Measurements from ENCODE around the gene DUSP6. TPM values are rescaled to one million over a fixed set of nuclear protein-coding genes. Genes with fewer than 3 reads are reported as not detected.
"Not testable (repeated sequence)": the region's sequence is repeated elsewhere in the genome, so short reads cannot be mapped to it uniquely, and the experiment has no call there.

Gene DUSP6
- total RNA-seq, 1 experiment from 2014 or later = 20.3 TPM

DNA sequence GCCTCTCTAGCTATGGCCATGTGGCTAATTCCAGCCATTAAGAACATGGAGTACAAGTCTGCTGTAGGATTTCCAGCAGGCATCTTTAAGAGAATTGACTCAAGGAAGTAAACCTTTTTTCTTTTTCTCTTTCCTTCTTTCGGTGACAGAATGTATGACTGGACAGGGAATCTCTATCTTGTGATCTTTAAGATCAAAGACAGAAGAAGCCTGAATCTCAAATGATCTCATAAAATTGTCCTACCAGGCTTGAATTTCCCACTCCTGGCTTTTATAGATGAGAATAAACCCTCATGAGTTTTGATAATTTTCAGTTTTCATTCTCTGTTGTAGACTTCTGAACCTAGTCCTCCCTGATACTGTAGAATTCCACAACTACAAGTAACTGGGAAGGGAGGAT lies 11.4 kb downstream of the DUSP6 start:
- POLR2A ChIA-PET = no interaction called here
- H3K36me3 ChIP-seq (ENCODE audit: control insufficient read depth, insufficient read depth, low read length) = no peaks in the 10 kb centered on the region
- BruUV-seq (replicated peaks) = no TSS peak
- CTCF ChIA-PET = no interaction called here
- H3K4me1 ChIP-seq (ENCODE audit: control insufficient read depth, insufficient read depth, low read length) = no peaks in the 10 kb centered on the region
- H3K27me3 ChIP-seq (ENCODE audit: control insufficient read depth, insufficient read depth, low read length) = no peaks in the 10 kb centered on the region
- intact Hi-C loops (cut with micrococcal nuclease; ENCODE audit: unreplicated experiment) (no loop called here), in situ Hi-C loops (cut with HindIII; ENCODE audit: low pct_unique_long_range_greater_than_20kb, low sequenced_read_pairs) (no loop called here)
- no peak overlapping the region for H3K27ac ChIP-seq (ENCODE audit: low read length)
- no peak overlapping the region for H3K4me3 ChIP-seq (ENCODE audit: low read depth in 2 of 2, low read length in 2 of 2)
- H3K9me3 ChIP-seq (ENCODE audit: control insufficient read depth, insufficient read depth, low read depth, low read length) = no peaks in the 10 kb centered on the region
- TF ChIP-seq SIN3A (IDR thresholded peaks at IDR 0.05; ENCODE audit: borderline replicate concordance, insufficient read depth, low read depth, low read length) = no peak
- DNase-seq (ENCODE audit: low read depth, low spot score) (no peak), ATAC-seq (no peak)

DNA sequence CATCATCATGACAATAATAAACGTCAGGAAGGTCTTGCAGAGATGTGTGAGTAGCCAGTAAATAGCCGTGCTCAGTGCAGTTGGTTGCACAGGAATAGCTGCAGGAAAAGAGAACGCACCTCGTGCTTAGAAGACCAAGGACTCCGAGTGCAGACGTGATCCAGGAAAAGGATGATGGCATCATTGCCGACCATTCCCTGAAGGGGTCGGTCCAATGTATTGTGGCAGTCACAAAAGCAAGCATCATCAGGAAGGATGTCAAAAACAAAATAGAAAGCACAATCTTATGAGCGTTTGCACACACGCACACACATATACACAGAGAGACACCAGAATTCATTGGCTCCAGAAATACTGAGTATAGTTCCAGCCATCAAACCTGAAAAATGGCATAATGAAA lies 12.8 kb downstream of the DUSP6 start:
- no peaks in the 10 kb centered on the region for H3K27me3 ChIP-seq (ENCODE audit: control insufficient read depth, insufficient read depth, low read length)
- no peaks in the 10 kb centered on the region for H3K4me1 ChIP-seq (ENCODE audit: control insufficient read depth, insufficient read depth, low read length)
- no peak overlapping the region for H3K4me3 ChIP-seq (ENCODE audit: low read depth in 2 of 2, low read length in 2 of 2)
- POLR2A ChIA-PET = no interaction called here
- no peak overlapping the region for H3K27ac ChIP-seq (ENCODE audit: low read length)
- intact Hi-C loops (cut with micrococcal nuclease; ENCODE audit: unreplicated experiment) = no loop called here
- ATAC-seq (no peak), DNase-seq (ENCODE audit: low read depth, low spot score) (no peak)
- in situ Hi-C loops (cut with HindIII; ENCODE audit: low pct_unique_long_range_greater_than_20kb, low sequenced_read_pairs) = no loop called here
- no TSS peak for BruUV-seq (replicated peaks)
- no peaks in the 10 kb centered on the region for H3K9me3 ChIP-seq (ENCODE audit: control insufficient read depth, insufficient read depth, low read depth, low read length)
- H3K36me3 ChIP-seq (ENCODE audit: control insufficient read depth, insufficient read depth, low read length) = no peaks in the 10 kb centered on the region
- no peak for TF ChIP-seq TCF7L2 (IDR thresholded peaks at IDR 0.05; ENCODE audit: low read depth, low read length)
- TF ChIP-seq, protein P1, sequence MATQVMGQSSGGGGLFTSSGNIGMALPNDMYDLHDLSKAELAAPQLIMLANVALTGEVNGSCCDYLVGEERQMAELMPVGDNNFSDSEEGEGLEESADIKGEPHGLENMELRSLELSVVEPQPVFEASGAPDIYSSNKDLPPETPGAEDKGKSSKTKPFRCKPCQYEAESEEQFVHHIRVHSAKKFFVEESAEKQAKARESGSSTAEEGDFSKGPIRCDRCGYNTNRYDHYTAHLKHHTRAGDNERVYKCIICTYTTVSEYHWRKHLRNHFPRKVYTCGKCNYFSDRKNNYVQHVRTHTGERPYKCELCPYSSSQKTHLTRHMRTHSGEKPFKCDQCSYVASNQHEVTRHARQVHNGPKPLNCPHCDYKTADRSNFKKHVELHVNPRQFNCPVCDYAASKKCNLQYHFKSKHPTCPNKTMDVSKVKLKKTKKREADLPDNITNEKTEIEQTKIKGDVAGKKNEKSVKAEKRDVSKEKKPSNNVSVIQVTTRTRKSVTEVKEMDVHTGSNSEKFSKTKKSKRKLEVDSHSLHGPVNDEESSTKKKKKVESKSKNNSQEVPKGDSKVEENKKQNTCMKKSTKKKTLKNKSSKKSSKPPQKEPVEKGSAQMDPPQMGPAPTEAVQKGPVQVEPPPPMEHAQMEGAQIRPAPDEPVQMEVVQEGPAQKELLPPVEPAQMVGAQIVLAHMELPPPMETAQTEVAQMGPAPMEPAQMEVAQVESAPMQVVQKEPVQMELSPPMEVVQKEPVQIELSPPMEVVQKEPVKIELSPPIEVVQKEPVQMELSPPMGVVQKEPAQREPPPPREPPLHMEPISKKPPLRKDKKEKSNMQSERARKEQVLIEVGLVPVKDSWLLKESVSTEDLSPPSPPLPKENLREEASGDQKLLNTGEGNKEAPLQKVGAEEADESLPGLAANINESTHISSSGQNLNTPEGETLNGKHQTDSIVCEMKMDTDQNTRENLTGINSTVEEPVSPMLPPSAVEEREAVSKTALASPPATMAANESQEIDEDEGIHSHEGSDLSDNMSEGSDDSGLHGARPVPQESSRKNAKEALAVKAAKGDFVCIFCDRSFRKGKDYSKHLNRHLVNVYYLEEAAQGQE (IDR thresholded peaks at IDR 0.05; ENCODE audit: insufficient read depth in 1 of 2, low read depth in 2 of 2, low read length in 1 of 2) = no peak
- TF ChIP-seq, protein P2, sequence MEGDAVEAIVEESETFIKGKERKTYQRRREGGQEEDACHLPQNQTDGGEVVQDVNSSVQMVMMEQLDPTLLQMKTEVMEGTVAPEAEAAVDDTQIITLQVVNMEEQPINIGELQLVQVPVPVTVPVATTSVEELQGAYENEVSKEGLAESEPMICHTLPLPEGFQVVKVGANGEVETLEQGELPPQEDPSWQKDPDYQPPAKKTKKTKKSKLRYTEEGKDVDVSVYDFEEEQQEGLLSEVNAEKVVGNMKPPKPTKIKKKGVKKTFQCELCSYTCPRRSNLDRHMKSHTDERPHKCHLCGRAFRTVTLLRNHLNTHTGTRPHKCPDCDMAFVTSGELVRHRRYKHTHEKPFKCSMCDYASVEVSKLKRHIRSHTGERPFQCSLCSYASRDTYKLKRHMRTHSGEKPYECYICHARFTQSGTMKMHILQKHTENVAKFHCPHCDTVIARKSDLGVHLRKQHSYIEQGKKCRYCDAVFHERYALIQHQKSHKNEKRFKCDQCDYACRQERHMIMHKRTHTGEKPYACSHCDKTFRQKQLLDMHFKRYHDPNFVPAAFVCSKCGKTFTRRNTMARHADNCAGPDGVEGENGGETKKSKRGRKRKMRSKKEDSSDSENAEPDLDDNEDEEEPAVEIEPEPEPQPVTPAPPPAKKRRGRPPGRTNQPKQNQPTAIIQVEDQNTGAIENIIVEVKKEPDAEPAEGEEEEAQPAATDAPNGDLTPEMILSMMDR (IDR thresholded peaks at IDR 0.05) = no peak
- no peak for TF ChIP-seq POLR2AphosphoS5 (IDR thresholded peaks at IDR 0.05; ENCODE audit: low read depth, low read length)
- no peak for TF ChIP-seq SIN3A (IDR thresholded peaks at IDR 0.05; ENCODE audit: borderline replicate concordance, insufficient read depth, low read depth, low read length)
- CTCF ChIA-PET = no interaction called here

DNA sequence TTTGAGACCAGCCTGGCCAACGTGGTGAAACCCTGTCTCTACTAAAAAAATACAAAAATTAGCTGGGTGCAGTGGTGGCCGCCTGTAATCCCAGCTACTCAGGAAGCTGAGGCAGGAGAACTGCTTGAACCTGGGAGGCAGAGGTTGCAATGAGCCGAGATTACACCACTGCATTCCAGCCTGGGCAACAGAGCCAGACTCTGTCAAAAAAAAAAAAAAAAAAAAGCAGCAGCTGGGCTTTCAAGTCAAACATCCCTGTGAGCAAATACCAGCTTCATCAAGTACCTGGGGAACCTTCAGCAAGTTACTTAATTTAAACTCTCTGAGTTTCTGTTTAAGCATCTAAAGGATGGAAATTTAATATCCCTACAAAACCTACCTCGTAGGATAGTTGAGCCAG lies 15.2 kb downstream of the DUSP6 start:
- ATAC-seq; H3K27me3 ChIP-seq (ENCODE audit: control insufficient read depth, insufficient read depth, low read length); DNase-seq (ENCODE audit: low read depth, low spot score); H3K4me1 ChIP-seq (ENCODE audit: control insufficient read depth, insufficient read depth, low read length); in situ Hi-C loops (cut with HindIII; ENCODE audit: low pct_unique_long_range_greater_than_20kb, low sequenced_read_pairs); BruUV-seq (replicated peaks); intact Hi-C loops (cut with micrococcal nuclease; ENCODE audit: unreplicated experiment); H3K9me3 ChIP-seq (ENCODE audit: control insufficient read depth, insufficient read depth, low read depth, low read length); H3K36me3 ChIP-seq (ENCODE audit: control insufficient read depth, insufficient read depth, low read length); H3K4me3 ChIP-seq (ENCODE audit: low read depth in 2 of 2, low read length in 2 of 2); POLR2A ChIA-PET; CTCF ChIA-PET; H3K27ac ChIP-seq (ENCODE audit: low read length): not testable (repeated sequence)

Measured in Panc1 (cell line).